NOMO-1 treated with DMSO at 0.1 percent for 48 hours (cell line): Measurements from ENCODE around the gene BMI1.
A peak's percentile ranks its signal among the peaks of the same experiment; 100 is the strongest.
"Not testable (repeated sequence)": the region's sequence is repeated elsewhere in the genome, so short reads cannot be mapped to it uniquely, and the experiment has no call there.

ENCODE experiments used
- DNase-seq: peaks from one replicate; lab custom pipeline; 2025; ENCODE audit not compliant: unreplicated experiment; lab: John Stamatoyannopoulos, UW

The BMI1 gene

DNA sequence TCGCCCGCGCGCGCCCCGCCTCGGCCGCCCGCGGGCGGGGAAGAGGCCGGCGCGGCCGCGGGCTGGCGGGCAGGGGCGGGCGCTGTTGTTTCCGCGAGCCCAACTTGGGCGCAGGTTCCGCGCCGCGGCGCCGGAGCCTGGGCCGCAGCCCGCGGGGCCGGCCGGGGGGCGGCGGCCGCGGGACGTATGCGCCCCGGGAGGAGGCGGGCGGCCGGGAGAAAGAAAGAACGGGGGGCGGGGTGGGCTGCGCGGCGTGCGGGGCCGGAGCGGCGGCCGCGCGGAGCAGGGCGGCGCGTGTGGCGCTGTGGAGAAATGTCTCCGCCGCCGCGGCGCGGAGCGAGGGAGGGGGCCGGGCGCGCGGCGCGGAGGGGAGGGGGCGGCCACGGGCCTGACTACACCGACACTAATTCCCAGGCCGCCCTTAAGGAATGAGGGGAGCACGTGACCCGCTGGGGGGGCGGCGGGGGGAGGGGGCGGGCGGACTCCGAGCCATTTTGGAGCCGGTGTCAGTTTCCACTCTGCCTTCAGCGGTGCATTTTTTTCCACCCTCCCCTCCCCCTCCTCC, at the start of gene BMI1:
BMI1 (plus strand) TSS at position 509 of the 565 bp plus-strand sequence. CDS start 5,351 bp downstream, outside the sequence.
- DNase-seq = peak; percentile 72

- DNase-seq = no peak
These were observed 49.1 kb upstream of the BMI1 start for GRCh38 chr10:22271786-22272185.

GRCh38 chr10:22278441-22278782, 42.5 kb upstream of the BMI1 start:
- no peak for DNase-seq

DNA sequence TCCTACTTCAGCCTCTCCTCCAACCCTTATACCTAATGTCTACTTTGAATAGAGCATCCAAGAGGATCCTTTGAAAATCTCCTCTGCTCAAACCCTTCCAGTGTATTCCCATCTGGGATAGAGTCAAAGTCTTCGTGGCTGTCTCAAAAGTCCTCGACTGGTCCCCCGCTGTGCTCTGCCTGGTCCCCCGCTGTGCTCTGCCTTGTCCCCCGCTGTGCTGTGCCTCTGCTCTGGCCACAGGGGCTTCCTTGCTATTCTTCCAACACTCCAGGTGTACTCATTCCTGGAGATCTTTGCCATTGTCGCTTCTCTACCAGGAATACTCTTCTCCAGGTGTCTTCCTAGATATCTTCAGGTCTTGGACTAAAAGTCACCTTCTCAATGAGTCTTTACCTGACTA, 40.8 kb upstream of the BMI1 start:
- no peak for DNase-seq

DNA sequence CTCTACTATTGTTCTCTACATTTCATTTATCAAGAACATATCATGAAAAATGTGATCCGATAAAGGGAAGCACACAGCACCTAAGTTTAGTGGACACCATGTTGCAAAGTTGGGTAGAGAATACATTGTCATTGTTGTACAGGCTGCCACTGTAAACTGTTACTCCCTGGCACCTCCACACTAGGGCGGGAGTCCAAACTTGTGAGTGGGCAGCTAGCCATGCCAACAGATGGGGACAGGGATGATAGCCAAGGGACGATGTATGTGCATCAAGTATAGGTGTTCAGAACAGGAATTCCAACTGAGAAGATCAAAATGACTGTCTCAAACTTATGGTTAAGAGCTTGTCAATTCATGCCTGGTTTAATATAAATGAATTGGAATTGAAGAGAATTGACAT, 35.8 kb upstream of the BMI1 start:
- no peak for DNase-seq

DNA sequence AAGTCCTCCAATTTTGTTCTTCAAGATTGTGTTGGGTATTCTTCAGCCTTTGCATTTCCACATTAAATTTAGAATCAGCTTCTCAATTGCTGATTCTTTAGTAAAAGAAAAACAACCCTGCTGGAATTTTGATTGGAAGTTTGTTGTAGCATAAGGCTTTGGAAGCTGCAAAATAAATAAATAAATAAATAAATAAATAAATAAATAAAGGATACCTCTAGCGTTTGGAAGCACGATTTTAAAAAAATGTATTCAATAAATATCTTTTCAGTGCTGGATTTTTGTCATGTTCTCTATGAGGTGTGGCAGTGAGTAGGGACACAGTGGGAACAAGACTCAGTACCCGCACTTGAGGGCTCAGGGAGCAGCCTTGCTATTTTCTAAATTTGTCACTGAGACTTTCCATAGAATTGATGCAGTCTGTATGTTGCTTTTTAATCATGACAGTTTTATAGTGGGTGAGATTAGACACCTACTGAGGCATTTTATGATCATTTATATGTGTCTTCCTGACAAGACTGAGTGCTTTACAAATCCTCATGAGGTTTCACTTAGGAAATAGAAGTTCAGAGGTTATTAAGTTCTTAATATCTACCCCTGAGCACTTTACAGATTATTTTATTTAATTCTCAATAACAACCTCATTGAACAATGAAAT, 27.0 kb upstream of the BMI1 start:
- DNase-seq = no peak

DNA sequence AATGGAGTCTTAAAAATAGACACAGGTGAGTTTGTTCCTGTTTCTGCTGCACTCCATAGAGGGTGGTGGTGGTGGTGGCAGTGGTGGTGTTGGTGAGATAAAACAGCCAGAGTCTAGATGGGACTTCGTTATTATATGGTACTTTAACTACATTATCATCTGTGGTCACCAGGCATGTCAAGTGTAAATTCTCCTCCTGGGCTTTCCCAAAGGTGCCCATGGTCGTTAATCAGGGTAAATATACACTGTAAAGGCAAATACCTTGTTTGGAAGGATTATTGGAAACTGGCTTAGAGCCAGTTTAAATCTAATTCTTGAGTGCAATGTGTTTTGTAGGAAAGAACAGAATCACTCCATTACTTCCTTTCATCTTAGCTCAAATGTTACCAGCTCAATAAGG, 26.2 kb upstream of the BMI1 start:
- no peak for DNase-seq

- no peak for DNase-seq
These were observed 19.7 kb upstream of the BMI1 start for GRCh38 chr10:22301193-22301592.

DNA sequence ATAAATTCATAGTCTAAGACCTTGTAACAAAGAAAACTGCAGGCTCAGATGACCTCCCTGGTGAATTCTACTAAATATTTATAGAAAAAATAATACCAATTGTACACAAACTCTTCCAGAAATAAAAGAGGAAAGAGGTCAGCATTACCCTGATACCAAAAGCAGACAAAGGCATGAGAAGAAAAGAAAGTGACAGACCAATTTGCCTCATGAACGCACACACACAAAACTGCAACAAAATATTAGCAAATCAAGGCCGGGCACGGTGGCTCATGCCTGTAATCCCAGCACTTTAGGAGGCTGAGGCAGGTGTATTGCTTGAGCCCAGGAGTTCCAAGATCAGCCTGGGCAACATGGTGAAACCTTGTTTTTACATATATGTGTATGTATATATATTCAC, 17.4 kb upstream of the BMI1 start:
- no peak for DNase-seq

DNA sequence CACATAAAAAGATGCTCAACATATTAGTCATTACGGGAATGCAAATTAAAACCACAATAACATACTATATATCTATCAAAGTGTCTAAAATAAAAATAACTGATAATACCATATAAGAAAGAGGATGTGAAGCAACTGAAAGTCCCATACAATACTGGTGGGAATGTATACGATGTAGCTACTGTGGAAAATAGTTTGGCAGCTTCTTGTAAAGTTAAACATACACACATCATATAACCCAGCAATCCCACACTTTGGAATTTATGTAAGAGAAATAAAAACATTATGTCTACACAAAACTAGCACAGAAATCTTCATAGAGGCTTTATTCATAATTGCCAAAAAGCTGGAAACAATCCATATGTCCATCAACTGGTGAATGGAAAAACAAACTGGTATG, 15.2 kb upstream of the BMI1 start:
- DNase-seq = no peak

- peak; percentile 40 for DNase-seq
These were observed 12.5 kb upstream of the BMI1 start for GRCh38 chr10:22308390-22308789.

DNA sequence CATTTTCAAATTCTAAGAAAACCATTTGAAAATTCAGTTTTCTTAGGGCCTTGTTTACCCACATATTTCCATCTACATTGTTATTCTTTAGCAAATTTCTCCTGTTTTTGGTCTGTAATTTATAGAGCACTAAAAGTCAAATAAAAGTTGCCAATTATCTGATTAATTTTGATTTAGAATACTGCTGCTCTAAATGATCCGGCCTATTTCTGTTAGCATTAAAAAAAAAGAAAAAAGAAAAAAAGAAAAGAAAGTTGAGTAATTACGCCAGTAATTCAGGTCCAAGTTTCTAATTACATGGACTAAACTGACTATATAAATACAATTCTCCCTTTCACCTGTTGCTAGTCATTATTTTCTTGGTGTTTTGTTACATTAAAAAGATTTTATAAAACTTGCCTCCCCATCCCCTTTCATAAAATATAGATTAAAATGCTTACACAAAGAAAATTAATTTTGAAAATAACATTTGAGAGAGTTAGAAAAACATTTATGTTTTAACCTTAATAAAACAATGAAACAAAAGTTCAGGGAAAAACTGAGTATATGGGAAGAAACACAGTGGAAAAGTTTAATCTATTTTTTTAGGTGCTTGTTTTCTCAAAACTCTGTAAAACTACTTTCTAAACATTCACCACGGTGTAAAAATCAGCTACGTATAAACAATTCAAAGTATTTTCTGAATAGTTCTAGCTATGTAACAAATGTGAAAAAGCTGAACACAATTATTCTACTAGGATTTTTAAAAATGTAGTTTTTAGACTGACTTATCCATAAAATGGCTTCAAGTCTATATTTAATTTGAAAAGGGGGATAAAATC, 11.5 kb upstream of the BMI1 start:
- DNase-seq = no peak

GRCh38 chr10:22310012-22310411, 10.9 kb upstream of the BMI1 start:
- not testable (repeated sequence) for DNase-seq

DNA sequence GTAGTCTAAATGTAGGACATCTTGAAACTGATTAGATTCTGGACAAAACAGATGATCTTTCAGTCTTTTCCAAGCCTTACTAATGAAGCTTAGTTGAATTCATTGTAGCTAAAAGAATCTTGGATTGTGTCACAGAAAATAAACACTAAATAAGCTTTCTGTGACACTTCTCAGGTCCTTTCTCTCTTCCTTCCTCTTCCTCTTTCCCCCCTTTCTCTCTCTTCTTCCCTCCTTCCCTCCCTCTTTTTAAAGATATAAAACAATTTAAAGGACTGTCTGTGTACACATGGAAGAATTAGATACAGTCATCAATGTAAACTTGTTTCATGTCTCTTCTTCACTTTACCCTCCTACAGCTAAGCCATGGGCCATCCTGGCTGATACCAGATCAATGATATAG, 10.0 kb upstream of the BMI1 start:
- DNase-seq = peak; percentile 49

DNA sequence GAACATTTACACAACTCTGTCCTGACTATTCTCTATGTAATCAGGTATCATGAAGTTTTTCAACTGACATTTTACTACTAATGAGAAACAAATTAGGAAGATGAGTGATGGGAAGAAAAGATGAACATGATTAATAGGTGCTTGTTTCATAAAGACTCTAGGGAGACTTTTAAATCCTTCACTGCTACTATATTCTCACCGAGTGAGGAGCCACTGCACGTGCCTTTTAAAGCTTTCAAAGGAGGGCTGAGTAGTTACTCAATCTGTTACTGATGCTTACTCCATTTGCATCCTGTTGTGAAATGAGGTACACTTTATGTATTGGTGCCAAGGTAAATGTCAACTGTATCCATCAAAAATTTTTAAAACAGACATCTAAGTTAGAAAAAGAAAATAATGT, 6.0 kb upstream of the BMI1 start:
- peak; percentile 73 for DNase-seq

DNA sequence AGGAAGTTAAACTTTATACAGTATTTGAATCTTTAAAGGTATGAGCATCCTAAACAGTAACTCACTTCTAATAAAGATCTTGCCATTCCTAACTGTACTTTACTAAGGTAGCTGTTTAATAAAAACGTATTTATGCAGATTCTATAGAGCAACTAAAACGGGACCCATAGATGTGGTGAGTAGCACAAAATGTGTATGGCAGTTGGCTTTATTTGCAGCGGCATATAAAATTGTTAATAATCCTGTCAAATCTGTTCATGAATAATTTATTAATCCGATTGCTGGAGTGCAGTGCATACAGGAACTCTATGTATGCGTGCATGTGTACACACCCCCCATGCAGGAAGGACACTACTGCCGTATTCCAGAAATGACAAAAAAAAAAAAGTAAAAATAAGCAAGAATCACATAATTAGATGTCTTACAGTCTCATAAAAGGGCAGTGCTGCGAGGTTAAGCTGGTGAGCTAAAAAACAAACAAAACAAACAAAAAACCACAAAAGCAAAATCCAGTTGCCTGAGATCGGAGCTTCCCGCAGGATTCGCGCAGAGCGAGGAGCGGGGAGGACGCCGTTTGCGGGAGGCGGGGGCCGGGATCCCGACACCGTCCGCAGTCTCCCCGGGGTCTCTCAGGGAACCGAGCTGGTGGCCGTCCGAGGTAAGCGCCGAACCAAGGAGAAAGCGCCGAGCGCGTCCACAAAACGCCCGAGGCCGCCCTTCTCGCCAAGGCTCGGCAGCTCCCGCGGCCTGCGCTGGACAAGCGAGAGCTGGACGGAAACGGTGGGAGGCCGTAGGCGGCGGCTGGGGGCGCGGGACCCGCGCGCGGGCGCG, 5.2 kb upstream of the BMI1 start:
- no peak for DNase-seq

DNA sequence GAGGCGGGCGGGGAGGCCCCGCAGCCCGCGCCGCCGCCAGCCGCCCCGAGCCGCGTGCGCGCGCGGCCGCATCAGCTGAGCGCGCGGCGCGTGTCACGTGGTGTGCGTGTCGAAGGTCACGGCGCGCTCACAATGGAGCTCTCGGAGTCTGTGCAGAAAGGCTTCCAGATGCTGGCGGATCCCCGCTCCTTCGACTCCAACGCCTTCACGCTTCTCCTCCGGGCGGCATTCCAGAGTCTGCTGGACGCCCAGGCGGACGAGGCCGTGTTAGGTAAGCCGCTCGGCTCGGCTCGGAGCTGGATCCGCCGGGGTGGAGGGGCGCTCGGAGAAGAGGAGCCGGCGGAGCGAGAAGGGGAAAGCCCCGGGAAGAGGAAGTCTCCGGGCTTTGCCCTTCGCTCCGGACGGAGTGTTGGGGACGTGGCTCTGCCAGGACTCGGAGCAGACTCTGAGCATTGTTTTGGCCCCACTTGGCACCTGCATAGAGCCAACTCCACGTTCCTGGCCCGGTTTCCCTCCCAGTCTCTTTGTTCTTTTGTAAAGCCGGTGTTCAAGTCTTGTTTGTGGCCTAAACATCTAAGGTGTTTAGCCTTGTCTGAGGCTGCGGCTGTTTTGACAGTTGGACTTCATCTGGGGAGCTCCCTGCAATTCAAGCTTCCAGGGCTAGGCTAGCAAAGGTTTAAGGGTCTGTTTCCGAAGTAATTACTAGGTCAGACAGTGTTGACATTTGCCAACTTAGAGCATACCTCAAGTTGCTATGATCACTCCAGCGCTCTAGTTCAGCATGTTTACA, 4.4 kb upstream of the BMI1 start, which contains the start of gene COMMD3:
COMMD3 (plus strand) TSS at position 103 of the 790 bp plus-strand sequence; CDS start at position 133, 30 bp downstream.
- peak; percentile 78 for DNase-seq

GRCh38 chr10:22317076-22317370, 3.9 kb upstream of the BMI1 start:
- DNase-seq = no peak

- DNase-seq = no peak
These were observed 2.9 kb upstream of the BMI1 start for GRCh38 chr10:22317771-22318565.

DNA sequence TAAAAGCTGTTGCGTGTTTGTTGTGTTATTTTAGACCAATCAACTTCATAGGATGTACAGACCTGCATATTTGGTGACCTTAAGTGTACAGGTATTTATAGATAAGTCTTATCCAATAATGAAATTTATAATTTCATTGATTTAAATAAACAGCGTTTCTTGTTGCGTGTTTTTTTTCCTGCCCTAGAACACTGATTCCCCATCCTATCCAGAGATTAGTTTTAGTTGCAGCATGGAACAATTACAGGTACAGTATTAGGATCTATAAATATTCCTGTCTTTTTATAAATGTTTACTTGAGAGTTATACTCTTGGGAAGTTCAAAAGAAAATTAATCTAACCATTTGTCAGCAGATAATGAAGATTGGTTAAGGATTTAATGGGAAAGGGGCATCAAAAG, 2.1 kb upstream of the BMI1 start:
- no peak for DNase-seq
